Ishikawa (cell line): ENCODE data around the gene RPS3.

ENCODE experiments used
- CEBPB ChIP-seq: IDR thresholded peaks from 2 replicates; pipeline ENCODE4 v1.6.1; 2012
- CREB1 ChIP-seq: IDR thresholded peaks from 2 replicates; pipeline ENCODE4 v1.6.1; 2012; ENCODE audit warnings: low read depth
- EGR1 ChIP-seq: IDR thresholded peaks from 2 replicates; pipeline ENCODE4 v1.6.1; 2012
- EP300 ChIP-seq: IDR thresholded peaks from 2 replicates; pipeline ENCODE4 v1.6.1; 2012; ENCODE audit warnings: borderline replicate concordance
- FOXM1 ChIP-seq: IDR thresholded peaks from 2 replicates; pipeline ENCODE4 v1.6.1; 2012; ENCODE audit warnings: low read depth, borderline replicate concordance
- NFIC ChIP-seq: IDR thresholded peaks from 2 replicates; pipeline ENCODE4 v1.6.1; 2012
- RAD21 ChIP-seq: IDR thresholded peaks from 2 replicates; pipeline ENCODE4 v1.6.1; 2012; ENCODE audit warnings: low read depth
- TAF1 ChIP-seq: IDR thresholded peaks from 2 replicates; pipeline ENCODE4 v1.6.1; 2012; ENCODE audit warnings: low read depth, mild to moderate bottlenecking
- TCF12 ChIP-seq: IDR thresholded peaks from 2 replicates; pipeline ENCODE4 v1.6.1; 2012; ENCODE audit warnings: low read depth
- TEAD4 ChIP-seq: IDR thresholded peaks from 2 replicates; pipeline ENCODE4 v1.6.1; 2012
- YY1 ChIP-seq: IDR thresholded peaks from 2 replicates; pipeline ENCODE4 v1.6.1; 2012; ENCODE audit warnings: low read depth
- ZBTB7A ChIP-seq: IDR thresholded peaks from 2 replicates; pipeline ENCODE4 v1.6.1; 2012; ENCODE audit warnings: low read depth
- TF ChIP-seq, protein P1 (sequence below): IDR thresholded peaks from 2 replicates; pipeline ENCODE4 v1.6.1; 2012; ENCODE audit warnings: low read depth, mild to moderate bottlenecking
- TF ChIP-seq, protein P2 (sequence below): IDR thresholded peaks from 2 replicates; pipeline ENCODE4 v1.6.1; 2012
- TF ChIP-seq, protein P3 (sequence below): IDR thresholded peaks from 2 replicates; pipeline ENCODE4 v1.6.1; 2012

The RPS3 gene

DNA sequence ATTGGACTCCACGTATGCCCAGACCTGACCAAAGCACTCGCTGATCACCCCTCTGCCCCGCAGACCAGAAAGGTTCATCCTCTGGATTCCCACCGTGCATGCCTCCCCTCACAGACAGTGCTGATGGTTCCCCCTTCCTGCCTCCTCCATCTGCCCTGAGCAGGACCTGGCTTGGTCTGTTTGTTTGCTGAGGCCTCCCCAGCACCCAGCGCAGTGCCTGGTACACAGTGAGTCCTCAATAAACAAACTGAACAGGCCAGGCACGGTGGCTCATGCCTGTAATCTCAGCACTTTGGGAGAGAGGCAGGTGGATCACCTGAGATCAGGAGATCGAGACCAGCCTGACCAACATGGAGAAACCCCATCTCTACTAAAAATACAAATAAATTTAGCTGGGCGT lies 23.7 kb upstream of the RPS3 start:
- TF ChIP-seq TEAD4 (no peak), CEBPB (no peak), FOXM1 (no peak), CREB1 (no peak), YY1 (no peak), EGR1 (no peak), TCF12 (no peak), RAD21 (no peak), ZBTB7A (no peak), EP300 (no peak), NFIC (no peak), TAF1 (no peak)
- TF ChIP-seq, protein P1, sequence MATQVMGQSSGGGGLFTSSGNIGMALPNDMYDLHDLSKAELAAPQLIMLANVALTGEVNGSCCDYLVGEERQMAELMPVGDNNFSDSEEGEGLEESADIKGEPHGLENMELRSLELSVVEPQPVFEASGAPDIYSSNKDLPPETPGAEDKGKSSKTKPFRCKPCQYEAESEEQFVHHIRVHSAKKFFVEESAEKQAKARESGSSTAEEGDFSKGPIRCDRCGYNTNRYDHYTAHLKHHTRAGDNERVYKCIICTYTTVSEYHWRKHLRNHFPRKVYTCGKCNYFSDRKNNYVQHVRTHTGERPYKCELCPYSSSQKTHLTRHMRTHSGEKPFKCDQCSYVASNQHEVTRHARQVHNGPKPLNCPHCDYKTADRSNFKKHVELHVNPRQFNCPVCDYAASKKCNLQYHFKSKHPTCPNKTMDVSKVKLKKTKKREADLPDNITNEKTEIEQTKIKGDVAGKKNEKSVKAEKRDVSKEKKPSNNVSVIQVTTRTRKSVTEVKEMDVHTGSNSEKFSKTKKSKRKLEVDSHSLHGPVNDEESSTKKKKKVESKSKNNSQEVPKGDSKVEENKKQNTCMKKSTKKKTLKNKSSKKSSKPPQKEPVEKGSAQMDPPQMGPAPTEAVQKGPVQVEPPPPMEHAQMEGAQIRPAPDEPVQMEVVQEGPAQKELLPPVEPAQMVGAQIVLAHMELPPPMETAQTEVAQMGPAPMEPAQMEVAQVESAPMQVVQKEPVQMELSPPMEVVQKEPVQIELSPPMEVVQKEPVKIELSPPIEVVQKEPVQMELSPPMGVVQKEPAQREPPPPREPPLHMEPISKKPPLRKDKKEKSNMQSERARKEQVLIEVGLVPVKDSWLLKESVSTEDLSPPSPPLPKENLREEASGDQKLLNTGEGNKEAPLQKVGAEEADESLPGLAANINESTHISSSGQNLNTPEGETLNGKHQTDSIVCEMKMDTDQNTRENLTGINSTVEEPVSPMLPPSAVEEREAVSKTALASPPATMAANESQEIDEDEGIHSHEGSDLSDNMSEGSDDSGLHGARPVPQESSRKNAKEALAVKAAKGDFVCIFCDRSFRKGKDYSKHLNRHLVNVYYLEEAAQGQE, result no peak
- TF ChIP-seq, protein P2, sequence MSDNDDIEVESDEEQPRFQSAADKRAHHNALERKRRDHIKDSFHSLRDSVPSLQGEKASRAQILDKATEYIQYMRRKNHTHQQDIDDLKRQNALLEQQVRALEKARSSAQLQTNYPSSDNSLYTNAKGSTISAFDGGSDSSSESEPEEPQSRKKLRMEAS, result no peak
- TF ChIP-seq, protein P3, sequence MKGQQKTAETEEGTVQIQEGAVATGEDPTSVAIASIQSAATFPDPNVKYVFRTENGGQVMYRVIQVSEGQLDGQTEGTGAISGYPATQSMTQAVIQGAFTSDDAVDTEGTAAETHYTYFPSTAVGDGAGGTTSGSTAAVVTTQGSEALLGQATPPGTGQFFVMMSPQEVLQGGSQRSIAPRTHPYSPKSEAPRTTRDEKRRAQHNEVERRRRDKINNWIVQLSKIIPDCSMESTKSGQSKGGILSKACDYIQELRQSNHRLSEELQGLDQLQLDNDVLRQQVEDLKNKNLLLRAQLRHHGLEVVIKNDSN, result no peak

DNA sequence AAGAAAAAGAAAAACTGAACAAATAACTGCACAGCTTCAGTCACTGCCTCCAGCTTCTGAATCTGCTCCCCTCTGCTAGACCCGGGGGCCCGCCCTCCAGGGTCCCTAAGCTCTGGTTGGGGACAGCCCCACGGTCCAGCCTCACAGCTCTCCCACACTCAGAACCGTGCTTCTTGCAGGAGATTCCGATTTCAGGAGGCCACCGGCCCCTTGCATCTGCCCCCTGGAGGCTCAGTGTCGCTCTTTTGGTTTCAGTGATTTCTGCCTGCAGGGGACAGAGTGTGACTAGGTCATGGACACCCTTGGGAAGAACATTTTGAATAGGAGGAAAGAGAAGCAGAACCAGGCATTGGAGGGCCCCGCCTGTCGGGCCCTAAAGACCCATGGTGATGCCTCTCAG lies 23.1 kb upstream of the RPS3 start:
- TF ChIP-seq RAD21 (no peak), TCF12 (no peak)

DNA sequence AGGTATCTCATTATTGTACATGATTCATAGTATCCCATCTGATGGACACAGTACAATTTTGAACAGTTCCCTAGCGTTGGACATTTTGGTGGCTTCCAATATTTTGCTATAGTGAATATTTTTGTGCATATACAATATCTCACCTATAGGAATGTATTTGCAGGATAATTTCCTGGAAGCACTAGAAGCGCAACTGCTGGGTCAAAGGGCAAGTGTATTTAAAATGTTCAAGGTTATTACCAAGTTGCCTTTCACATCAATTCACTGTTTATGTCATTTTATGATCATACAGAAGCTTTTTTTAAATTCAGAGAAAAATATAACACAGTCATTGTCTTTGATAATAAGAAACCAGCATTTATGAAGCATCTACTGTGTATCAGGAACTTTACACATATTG lies 19.1 kb upstream of the RPS3 start:
- TF ChIP-seq CREB1, result no peak
- TF ChIP-seq, protein P3, result no peak
- TF ChIP-seq FOXM1, result no peak
- no peak for TF ChIP-seq EGR1
- no peak for TF ChIP-seq TCF12
- TF ChIP-seq, protein P2, result no peak
- no peak for TF ChIP-seq TAF1
- no peak for TF ChIP-seq NFIC
- no peak for TF ChIP-seq CEBPB
- no peak for TF ChIP-seq EP300
- TF ChIP-seq RAD21, result no peak
- TF ChIP-seq ZBTB7A, result no peak
- TF ChIP-seq YY1, result no peak
- no peak for TF ChIP-seq TEAD4
- TF ChIP-seq, protein P1, result no peak

DNA sequence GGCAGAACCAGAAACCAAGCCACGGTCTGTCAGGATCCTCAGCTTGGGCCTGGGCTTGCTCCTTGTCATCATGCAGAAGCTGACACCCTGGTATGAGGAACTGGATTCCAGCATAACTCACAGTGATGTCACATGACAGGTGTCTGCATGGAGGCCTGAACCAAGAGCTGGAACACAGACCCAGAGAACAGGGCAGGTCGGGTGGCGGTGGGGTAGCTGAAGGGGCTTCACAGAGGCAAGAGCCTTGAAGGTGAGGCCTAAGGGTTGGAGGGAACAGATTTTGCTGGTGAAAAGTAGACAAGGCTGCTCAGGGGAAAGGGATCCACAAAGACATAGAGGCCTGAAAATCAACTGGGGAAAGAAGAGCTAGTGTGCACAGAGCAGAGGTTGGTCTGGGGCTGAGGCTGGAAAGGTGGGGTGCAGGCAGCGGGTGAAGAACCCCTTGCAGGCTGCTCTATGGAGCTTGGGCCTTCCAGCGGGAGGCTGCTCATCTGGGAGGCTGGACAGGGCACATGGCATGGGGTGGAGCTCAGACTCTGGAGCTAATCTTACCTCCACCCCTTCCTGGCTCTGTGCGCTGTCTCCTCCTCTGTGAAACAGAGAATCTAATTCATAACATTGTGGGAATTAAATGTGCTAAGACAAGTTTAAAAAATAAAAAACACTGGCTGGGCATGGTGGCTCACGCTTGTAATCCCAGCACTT lies 18.4 kb upstream of the RPS3 start:
- TF ChIP-seq RAD21 (no peak), YY1 (no peak), CREB1 (no peak), EGR1 (no peak), ZBTB7A (no peak), CEBPB (no peak), TEAD4 (peak; percentile 96), FOXM1 (no peak)
- TF ChIP-seq, protein P2, result 0 out of 2 replicates have a peak, but pooled peaks have one; percentile 12
- TF ChIP-seq, protein P3, result peak; percentile 82
- TF ChIP-seq, protein P1, result no peak
